Neural progenitor cell (in vitro differentiated cells): ENCODE results near the gene PHF24. TPM values are rescaled to one million over a fixed set of nuclear protein-coding genes. Genes with fewer than 3 reads are reported as not detected.
A peak's percentile ranks its signal among the peaks of the same experiment; 100 is the strongest.
"Not testable (repeated sequence)": the region's sequence is repeated elsewhere in the genome, so short reads cannot be mapped to it uniquely, and the experiment has no call there.

Experiments
- DNase-seq: peaks from one replicate; pipeline ENCODE4 v3.0.0-alpha.2; 2016; ENCODE audit warnings: low spot score
- H2AFZ ChIP-seq: fragments of 200-600 bp; sonication (generic); replicated peaks from 2 replicates; pipeline ENCODE4 v1.6.1; 2016; ENCODE audit warnings: antibody characterized with exemption
- H3F3A ChIP-seq: fragments of 200-600 bp; sonication (generic); 2 replicates; pipeline ENCODE4 v1.6.1; 2016; ENCODE audit warnings: antibody characterized with exemption, low read depth
- H3K27ac ChIP-seq: fragments of 200-600 bp; sonication (generic); 2 replicates; pipeline ENCODE4 v1.5.1; 2016; ENCODE audit warnings: mild to moderate bottlenecking
- H3K27me3 ChIP-seq: fragments of 200-600 bp; sonication (generic); 2 replicates; pipeline ENCODE4 v1.6.1; 2016; ENCODE audit warnings: mild to moderate bottlenecking, moderate library complexity
- H3K36me3 ChIP-seq: fragments of 200-600 bp; sonication (generic); 2 replicates; pipeline ENCODE4 v1.5.1; 2016
- H3K4me1 ChIP-seq: fragments of 200-600 bp; sonication (generic); 2 replicates; pipeline ENCODE4 v1.6.1; 2016; ENCODE audit warnings: mixed run types
- H3K4me2 ChIP-seq: fragments of 200-600 bp; sonication (generic); 2 replicates; pipeline ENCODE4 v1.6.1; 2016
- H3K4me3 ChIP-seq: fragments of 200-600 bp; sonication (generic); 2 replicates; pipeline ENCODE4 v1.5.1; 2016
- H3K79me2 ChIP-seq: fragments of 200-600 bp; sonication (generic); 2 replicates; pipeline ENCODE4 v1.6.1; 2016; ENCODE audit warnings: low read depth
- H3K9ac ChIP-seq: fragments of 200-600 bp; sonication (generic); 2 replicates; pipeline ENCODE4 v1.6.1; 2016
- H3K9me3 ChIP-seq: fragments of 200-600 bp; sonication (generic); 2 replicates; pipeline ENCODE4 v1.5.1; 2016; ENCODE audit warnings: low read depth
- H4K20me1 ChIP-seq: fragments of 200-600 bp; sonication (generic); 2 replicates; pipeline ENCODE4 v1.6.1; 2016; ENCODE audit warnings: low read depth
- H3K27ac Mint-ChIP-seq: 3 replicates; pipeline ENCODE4 v1.8.0; 2021; ENCODE audit warnings: mixed read lengths
- H3K27me3 Mint-ChIP-seq: 2 replicates; pipeline ENCODE4 v1.8.0; 2022; ENCODE audit warnings: low read depth, mild to moderate bottlenecking, inconsistent platforms, moderate library complexity, mixed read lengths; ENCODE audit not compliant: insufficient read depth
- H3K36me3 Mint-ChIP-seq: 3 replicates; pipeline ENCODE4 v1.8.0; 2021; ENCODE audit warnings: mixed read lengths
- H3K4me1 Mint-ChIP-seq: 3 replicates; pipeline ENCODE4 v1.8.0; 2021; ENCODE audit warnings: mixed read lengths
- H3K4me3 Mint-ChIP-seq: 3 replicates; pipeline ENCODE4 v1.8.0; 2021; ENCODE audit warnings: mild to moderate bottlenecking, moderate library complexity, mixed read lengths
- H3K9me3 Mint-ChIP-seq: 3 replicates; pipeline ENCODE4 v1.8.0; 2020; ENCODE audit warnings: mixed read lengths
- CTCF ChIP-seq: fragments of 200-600 bp; sonication (generic); IDR thresholded peaks from 2 replicates; pipeline ENCODE4 v1.5.1; 2017; ENCODE audit warnings: antibody characterized with exemption, mild to moderate bottlenecking
- EZH2 ChIP-seq: fragments of 200-600 bp; sonication (generic); IDR thresholded peaks from 2 replicates; pipeline ENCODE4 v1.6.1; 2017; ENCODE audit warnings: antibody characterized with exemption, mild to moderate bottlenecking, moderate library complexity
- EZH2phosphoT487 ChIP-seq: fragments of 200-600 bp; sonication (generic); IDR thresholded peaks from 2 replicates; pipeline ENCODE4 v1.6.1; 2017; ENCODE audit warnings: antibody characterized with exemption
- total RNA-seq: library from RNA; depleted of rRNA; stranded (reverse); fragments of >200 nt; gene quantifications from 2 replicates; pipeline ENCODE4 v1.2.3, GENCODE V29; 2015; ENCODE audit warnings: low replicate concordance

PHF24 gene
- total RNA-seq, 1 donor from 2014 or later: 1.8 TPM

- H3K9ac ChIP-seq: no peak overlapping the region
- H3K27ac ChIP-seq: no peak overlapping the region
- peak; percentile 64 for DNase-seq
- TF ChIP-seq EZH2phosphoT487 (no peak), CTCF (peak; percentile 83), EZH2 (no peak)
- H3K4me3 Mint-ChIP-seq: no peak overlapping the region
- H3K79me2 ChIP-seq: no peaks in the 10 kb centered on the region
- H3K36me3 ChIP-seq: no peaks in the 10 kb centered on the region
- no peaks in the 10 kb centered on the region for H3F3A ChIP-seq
- no peaks in the 10 kb centered on the region for H3K4me1 ChIP-seq
- no peaks in the 10 kb centered on the region for H3K27me3 ChIP-seq
- no peaks in the 10 kb centered on the region for H3K9me3 ChIP-seq
- H3K9me3 Mint-ChIP-seq: peaks cover 5% of the 10 kb centered on the region
- H3K4me2 ChIP-seq: no peak overlapping the region
- H3K4me3 ChIP-seq: no peak overlapping the region
- no peaks in the 10 kb centered on the region for H3K27me3 Mint-ChIP-seq
- H3K36me3 Mint-ChIP-seq: no peaks in the 10 kb centered on the region
- no peaks in the 10 kb centered on the region for H4K20me1 ChIP-seq
- no peaks in the 10 kb centered on the region for H3K4me1 Mint-ChIP-seq
- H3K27ac Mint-ChIP-seq: no peak overlapping the region
- H2AFZ ChIP-seq: peak overlapping the region; percentile 74
These were observed 28.5 kb upstream of the PHF24 start for GRCh38 chr9:34929506-34930102.

GRCh38 chr9:34939989-34940388 is 18.1 kb upstream of the PHF24 start:
- H3K27ac Mint-ChIP-seq, H3K9me3 Mint-ChIP-seq, H3K36me3 Mint-ChIP-seq, H3K27me3 ChIP-seq, H3K36me3 ChIP-seq, H3K9ac ChIP-seq, H4K20me1 ChIP-seq, DNase-seq, H3K27ac ChIP-seq, H3K4me3 ChIP-seq, H3F3A ChIP-seq, H3K4me1 Mint-ChIP-seq, H3K79me2 ChIP-seq, H3K27me3 Mint-ChIP-seq, H3K9me3 ChIP-seq, H3K4me3 Mint-ChIP-seq: not testable (repeated sequence)
- Histone ChIP-seq H3K4me2 (peak overlapping the region; percentile 42), H3K4me1 (peaks cover 14% of the 10 kb centered on the region), H2AFZ (peak overlapping the region; percentile 74)

GRCh38 chr9:34948451-34948850 is 9.6 kb upstream of the PHF24 start:
- Mint-ChIP-seq H3K9me3 (no peaks in the 10 kb centered on the region), H3K27ac (no peak overlapping the region), H3K4me3 (no peak overlapping the region), H3K36me3 (no peaks in the 10 kb centered on the region), H3K27me3 (peaks cover 5% of the 10 kb centered on the region), H3K4me1 (no peaks in the 10 kb centered on the region)
- Histone ChIP-seq H3K27me3 (peaks cover 29% of the 10 kb centered on the region), H2AFZ (no peak overlapping the region), H3K4me1 (no peaks in the 10 kb centered on the region), H3K9ac (no peak overlapping the region), H3K9me3 (no peaks in the 10 kb centered on the region), H3K27ac (no peak overlapping the region), H3F3A (no peaks in the 10 kb centered on the region), H3K4me2 (no peak overlapping the region), H4K20me1 (no peaks in the 10 kb centered on the region), H3K79me2 (no peaks in the 10 kb centered on the region), H3K4me3 (no peak overlapping the region), H3K36me3 (no peaks in the 10 kb centered on the region)
- no peak for DNase-seq
- TF ChIP-seq EZH2 (no peak), EZH2phosphoT487 (no peak), CTCF (no peak)

GRCh38 chr9:34954225-34954624 is 3.9 kb upstream of the PHF24 start:
- Histone ChIP-seq H3K9me3 (no peaks in the 10 kb centered on the region), H3K36me3 (no peaks in the 10 kb centered on the region), H2AFZ (no peak overlapping the region), H3K4me1 (peaks cover 13% of the 10 kb centered on the region), H3K27ac (no peak overlapping the region), H4K20me1 (no peaks in the 10 kb centered on the region), H3K4me2 (peak overlapping the region; percentile 71), H3F3A (peaks cover 6% of the 10 kb centered on the region), H3K4me3 (peak overlapping the region; percentile 18), H3K79me2 (no peaks in the 10 kb centered on the region), H3K27me3 (peaks cover 54% of the 10 kb centered on the region), H3K9ac (no peak overlapping the region)
- Mint-ChIP-seq H3K4me3 (no peak overlapping the region), H3K4me1 (peaks cover 18% of the 10 kb centered on the region), H3K36me3 (no peaks in the 10 kb centered on the region), H3K27ac (no peak overlapping the region), H3K9me3 (no peaks in the 10 kb centered on the region), H3K27me3 (peaks cover 15% of the 10 kb centered on the region)
- TF ChIP-seq EZH2phosphoT487: peak; percentile 39
- TF ChIP-seq EZH2: no peak
- peak; percentile 86 for DNase-seq

- H3K4me3 Mint-ChIP-seq, H3K36me3 ChIP-seq, H3K4me3 ChIP-seq, H3K79me2 ChIP-seq, H3K36me3 Mint-ChIP-seq, H3K27ac ChIP-seq, H3K4me2 ChIP-seq, H3F3A ChIP-seq, DNase-seq, H4K20me1 ChIP-seq, H3K9me3 ChIP-seq, H3K27ac Mint-ChIP-seq, H3K9me3 Mint-ChIP-seq, H3K9ac ChIP-seq, H2AFZ ChIP-seq: not testable (repeated sequence)
- peaks cover 26% of the 10 kb centered on the region for H3K4me1 Mint-ChIP-seq
- H3K27me3 Mint-ChIP-seq: peaks cover 27% of the 10 kb centered on the region
- Histone ChIP-seq H3K4me1 (peaks cover 27% of the 10 kb centered on the region), H3K27me3 (peaks cover 60% of the 10 kb centered on the region)
These were observed 2.0 kb upstream of the PHF24 start for GRCh38 chr9:34956066-34956465.
